Mesodermal cell (in vitro differentiated cells): Measurements from ENCODE around the gene SIM1.

ENCODE experiments used
- H3K27ac ChIP-seq: 2 replicates; pipeline ENCODE4 v1.7.0; 2013; ENCODE audit warnings: mild to moderate bottlenecking, low read depth, low read length, moderate library complexity; ENCODE audit not compliant: severe bottlenecking
- H3K36me3 ChIP-seq: 2 replicates; pipeline ENCODE4 v1.7.1; 2013; ENCODE audit warnings: mild to moderate bottlenecking, low read length, moderate library complexity; ENCODE audit not compliant: control insufficient read depth, insufficient read depth
- H3K4me1 ChIP-seq: one replicate; pipeline ENCODE4 v1.7.1; 2013; ENCODE audit warnings: mild to moderate bottlenecking, low read length; ENCODE audit not compliant: insufficient read depth, control insufficient read depth, poor library complexity, severe bottlenecking
- H3K4me3 ChIP-seq: 2 replicates; pipeline ENCODE4 v1.7.0; 2013; ENCODE audit warnings: low read length, control low read depth, mild to moderate bottlenecking; ENCODE audit not compliant: insufficient read depth, poor library complexity, severe bottlenecking; ENCODE audit errors: extremely low read depth
- H3K9me3 ChIP-seq: 2 replicates; pipeline ENCODE4 v1.7.1; 2013; ENCODE audit warnings: mild to moderate bottlenecking, low read length, moderate library complexity; ENCODE audit not compliant: control insufficient read depth
- WGBS, 2 experiments: methylation state at CpG; one replicate each; pipeline ENCODE4 v1.1.5; 2013; ENCODE audit warnings: missing lambda C conversion rate in 2 of 2; ENCODE audit not compliant: insufficient coverage in 2 of 2; 5-methylcytosine and 5-hydroxymethylcytosine counted together

SIM1 gene

GRCh38 chr6:100455230-100456124, 9.2 kb downstream of the SIM1 start:
- Histone ChIP-seq H3K4me1 (no peaks in the 10 kb centered on the region), H3K4me3 (no peak overlapping the region), H3K36me3 (no peaks in the 10 kb centered on the region), H3K27ac (no peak overlapping the region), H3K9me3 (no peaks in the 10 kb centered on the region)
- WGBS, 2 experiments = 0 to 1% methylated on average over 43 to 45 of the region's 54 CpGs

GRCh38 chr6:100454551-100455229, 10.0 kb downstream of the SIM1 start:
- H3K36me3 ChIP-seq = no peaks in the 10 kb centered on the region
- no peak overlapping the region for H3K4me3 ChIP-seq
- no peak overlapping the region for H3K27ac ChIP-seq
- WGBS, 2 experiments = 0 to 5% methylated on average over 3 to 8 of the region's 14 CpGs
- H3K9me3 ChIP-seq = no peaks in the 10 kb centered on the region
- H3K4me1 ChIP-seq = no peaks in the 10 kb centered on the region

GRCh38 chr6:100453701-100454521, 10.8 kb downstream of the SIM1 start:
- no peaks in the 10 kb centered on the region for H3K9me3 ChIP-seq

GRCh38 chr6:100452998-100453397, 11.7 kb downstream of the SIM1 start:
- 37 to 42% methylated on average over 3 of the region's 3 CpGs for WGBS, 2 experiments

More at GRCh38 chr6:100453701-100454521, 10.8 kb downstream of the SIM1 start:
- 7% methylated on average over 34 to 36 of the region's 36 CpGs for WGBS, 2 experiments
- Histone ChIP-seq H3K36me3 (no peaks in the 10 kb centered on the region), H3K27ac (no peak overlapping the region), H3K4me3 (no peak overlapping the region), H3K4me1 (no peaks in the 10 kb centered on the region)

GRCh38 chr6:100451577-100451976, 13.1 kb downstream of the SIM1 start:
- Histone ChIP-seq H3K27ac (no peak overlapping the region), H3K9me3 (no peaks in the 10 kb centered on the region), H3K4me1 (no peaks in the 10 kb centered on the region), H3K4me3 (no peak overlapping the region), H3K36me3 (no peaks in the 10 kb centered on the region)
- 60 to 63% methylated on average over 1 of the region's 1 CpG for WGBS, 2 experiments

More at GRCh38 chr6:100452998-100453397, 11.7 kb downstream of the SIM1 start:
- H3K4me1 ChIP-seq = no peaks in the 10 kb centered on the region
- H3K9me3 ChIP-seq = no peaks in the 10 kb centered on the region
- H3K4me3 ChIP-seq = no peak overlapping the region
- H3K36me3 ChIP-seq = no peaks in the 10 kb centered on the region
- H3K27ac ChIP-seq = no peak overlapping the region

GRCh38 chr6:100449239-100449691, 15.5 kb downstream of the SIM1 start:
- no peaks in the 10 kb centered on the region for H3K4me1 ChIP-seq
- H3K36me3 ChIP-seq = no peaks in the 10 kb centered on the region
- no peak overlapping the region for H3K27ac ChIP-seq
- 5 to 7% methylated on average over 29 to 30 of the region's 38 CpGs for WGBS, 2 experiments
- no peak overlapping the region for H3K4me3 ChIP-seq
- no peaks in the 10 kb centered on the region for H3K9me3 ChIP-seq

GRCh38 chr6:100447900-100448748, 16.6 kb downstream of the SIM1 start:
- 5 to 6% methylated on average over 32 to 43 of the region's 47 CpGs for WGBS, 2 experiments
- Histone ChIP-seq H3K27ac (no peak overlapping the region), H3K36me3 (no peaks in the 10 kb centered on the region), H3K4me3 (no peak overlapping the region), H3K9me3 (no peaks in the 10 kb centered on the region), H3K4me1 (no peaks in the 10 kb centered on the region)

GRCh38 chr6:100447081-100447899, 17.4 kb downstream of the SIM1 start:
- H3K9me3 ChIP-seq = no peaks in the 10 kb centered on the region
- no peak overlapping the region for H3K4me3 ChIP-seq
- WGBS, 2 experiments = 1 to 3% methylated on average over 31 to 36 of the region's 38 CpGs
- H3K36me3 ChIP-seq = no peaks in the 10 kb centered on the region
- H3K4me1 ChIP-seq = no peaks in the 10 kb centered on the region
- H3K27ac ChIP-seq = no peak overlapping the region
